Right lobe of liver (tissue), 6 donors: ENCODE measurements around the gene SCEL. TPM values are rescaled to one million over a fixed set of nuclear protein-coding genes. Genes with fewer than 3 reads are reported as not detected.

Source experiments
- ATAC-seq, 4 donors: fragments of 200-7000 bp; cut with Tn5 transposase; one replicate each; pipeline ENCODE4 v1.9.1; 2020; ENCODE audit warnings: mild to moderate bottlenecking in 4 of 4, moderate library complexity in 4 of 4
- DNase-seq, 3 donors: peaks; one replicate each; pipeline ENCODE4 v3.0.0-alpha.2; 2020
- H3K27ac ChIP-seq, 3 donors: fragments of 200-600 bp; one replicate each; pipeline ENCODE4 v1.8.0; 2022
- H3K27me3 ChIP-seq, 2 donors: fragments of 200-600 bp; one replicate each; pipeline ENCODE4 v1.8.0; 2022
- H3K36me3 ChIP-seq, 4 donors: fragments of 200-600 bp; sonication (generic) in 1 of 4; one replicate each; pipeline versions ENCODE4 v1.5.1 to v1.8.0; 2017 to 2022; ENCODE audit warnings: control low read depth in 1 of 4
- H3K4me1 ChIP-seq, 4 donors: fragments of 200-600 bp; sonication (generic) in 1 of 4; one replicate each; pipeline versions ENCODE4 v1.5.1 to v1.8.0; 2017 to 2022; ENCODE audit warnings: control low read depth in 1 of 4
- H3K4me3 ChIP-seq, 3 donors: fragments of 200-600 bp; one replicate each; pipeline ENCODE4 v1.8.0; 2022
- H3K9me3 ChIP-seq, 4 donors: fragments of 200-600 bp; sonication (generic) in 1 of 4; one replicate each; pipeline versions ENCODE4 v1.5.1 to v1.8.0; 2017 to 2022; ENCODE audit warnings: control low read depth in 1 of 4
- CTCF ChIP-seq, 4 donors: fragments of 200-600 bp in 3 of 4; fragments of 450-650 bp in 1 of 4; IDR thresholded peaks; one replicate each; pipeline versions ENCODE4 v1.5.1 to v1.8.0; 2016 to 2022; ENCODE audit warnings: antibody characterized with exemption in 4 of 4, mild to moderate bottlenecking in 2 of 4
- POLR2A ChIP-seq: fragments of 450-650 bp; IDR thresholded peaks from one replicate; pipeline ENCODE4 v1.6.1; 2017; ENCODE audit warnings: antibody characterized with exemption, mild to moderate bottlenecking
- WGBS: methylation state at CpG from one replicate; pipeline ENCODE4 v1.1.6; 2018; ENCODE audit warnings: low coverage, low lambda C conversion rate; ENCODE audit not compliant: insufficient coverage; ENCODE audit errors: missing lambda C conversion rate; 5-methylcytosine and 5-hydroxymethylcytosine counted together
- intact Hi-C, 2 donors: fragments of 100-400 bp; cut with DNase I; formaldehyde crosslinking; loops; one replicate each; pipeline versions ENCODE4 v1.11.2 to v1.14.1; 2022
- small RNA-seq, 2 experiments: library from RNA; depleted of rRNA; stranded (forward); fragments of <200 nt; gene quantifications; one replicate each; pipeline ENCODE3, GENCODE V24; 2016
- total RNA-seq, 6 experiments: library from RNA; depleted of rRNA in 2 of 6; stranded (reverse); fragments of >200 nt in 2 of 6; fragmentation: NEBNext Ultra II Directional in 3 of 6; extraction: Animal tissue kit (Norgen Biotek cat#: 25700) in 3 of 6; gene quantifications; one replicate each; pipeline versions ENCODE4 v1.1.0 to v1.2.4, GENCODE V29; 2016 to 2023
- donor health status: DM: no; HTN: yes; CAD: no.
- donor health status: DM: no; HTN: no; CAD: no.
- donor health status: DM: no; HTN: no; CAD: no.
- donor health status: DM: no; HTN: yes; CAD: no.
- donor health status: DM: no; HTN: yes; CAD: no.

SCEL gene
- total RNA-seq, 6 experiments from 2014 or later, result not detected

GRCh38 chr13:77691871-77692270 lies 156.4 kb downstream of the SCEL start:
- peaks cover 0 to 21% (median 8%) of the 10 kb centered on the region in 4 donors for H3K4me1 ChIP-seq
- H3K27me3 ChIP-seq, result no peaks in the 10 kb centered on the region
- no peak for ATAC-seq
- no peaks in the 10 kb centered on the region for H3K36me3 ChIP-seq
- WGBS, result 9% methylated on average over 1 of the region's 1 CpG
- no peaks in the 10 kb centered on the region for H3K9me3 ChIP-seq
- no peak for DNase-seq
- intact Hi-C loops, result no loop called here
- H3K27ac ChIP-seq, result no peak overlapping the region
- no peak overlapping the region for H3K4me3 ChIP-seq
- TF ChIP-seq POLR2A (no peak), CTCF (IDR thresholded peaks at IDR 0.05) (no peak)

GRCh38 chr13:77692746-77693448 lies 157.4 kb downstream of the SCEL start:
- TF ChIP-seq POLR2A, result no peak
- no peak for TF ChIP-seq CTCF (IDR thresholded peaks at IDR 0.05)
- intact Hi-C loops, result no loop called here
- H3K27me3 ChIP-seq, result no peaks in the 10 kb centered on the region
- H3K4me3 ChIP-seq, result no peak overlapping the region
- H3K4me1 ChIP-seq, result peaks cover 0 to 21% (median 10%) of the 10 kb centered on the region in 4 donors
- peak; percentile 38 to 72 (median 52) for ATAC-seq
- no peaks in the 10 kb centered on the region for H3K36me3 ChIP-seq
- no peaks in the 10 kb centered on the region for H3K9me3 ChIP-seq
- WGBS, result 31% methylated on average over 2 of the region's 2 CpGs
- no peak overlapping the region for H3K27ac ChIP-seq
- no peak for DNase-seq

- TF ChIP-seq POLR2A (no peak), CTCF (IDR thresholded peaks at IDR 0.05) (no peak)
- Histone ChIP-seq H3K4me1 (peaks cover 0 to 21% (median 10%) of the 10 kb centered on the region in 4 donors), H3K27me3 (no peaks in the 10 kb centered on the region), H3K4me3 (no peak overlapping the region), H3K27ac (no peak overlapping the region), H3K9me3 (no peaks in the 10 kb centered on the region), H3K36me3 (no peaks in the 10 kb centered on the region)
- DNase-seq (no peak), ATAC-seq (no peak)
- intact Hi-C loops, result no loop called here
- 86% methylated on average over 2 of the region's 2 CpGs for WGBS
Observed at GRCh38 chr13:77693449-77693940, 158.0 kb downstream of the SCEL start.

Small RNA genes lying within 50 kb of the gene (small RNA-seq; reads per million reads assigned to genes)
- gene RNY3P7, result 0 reads per million in 2 experiments
- gene SPTLC1P5, result 0 reads per million in 2 experiments

Other genes with a start within 250 kb of the SCEL start
- gene MYCBP2, start 208.6 kb upstream of the SCEL start, total RNA-seq, result 10 to 100 TPM; 27.8 to 50.1 (median 43.2) TPM
- gene SLAIN1, start 162.0 kb downstream of the SCEL start, total RNA-seq, result 10 to 100 TPM in 1 of 6 experiments, 1 to 10 TPM in 5; 3.8 to 11.1 (median 5.8) TPM